GM21367 (cell line): Measurements from ENCODE around the gene C20orf202.
"Not testable (repeated sequence)": the region's sequence is repeated elsewhere in the genome, so short reads cannot be mapped to it uniquely, and the experiment has no call there.

ENCODE experiments used
- ATAC-seq: cut with Tn5 transposase; IDR thresholded peaks from one replicate; pipeline ENCODE4 v1.9.1; 2021; ENCODE audit not compliant: unreplicated experiment

The C20orf202 gene

DNA sequence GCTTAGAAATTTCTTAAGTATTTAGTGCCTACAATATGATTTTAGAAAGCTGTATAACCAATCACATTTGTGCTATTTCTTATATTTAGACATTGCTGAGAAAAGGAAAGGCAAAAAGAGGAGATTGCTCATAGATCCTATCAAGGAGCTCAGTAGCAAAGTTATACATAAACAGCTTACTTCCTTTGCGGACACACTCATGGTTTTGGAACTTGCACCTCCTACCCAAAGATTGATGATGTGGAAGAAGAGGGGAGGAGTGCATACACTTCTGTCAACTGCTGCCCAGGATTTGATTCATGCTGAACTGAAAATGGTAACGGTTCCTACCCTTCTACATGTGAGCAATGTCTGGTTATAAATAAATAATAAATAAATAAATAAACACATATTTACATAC, 39.3 kb downstream of the C20orf202 start:
- no peak for ATAC-seq

DNA sequence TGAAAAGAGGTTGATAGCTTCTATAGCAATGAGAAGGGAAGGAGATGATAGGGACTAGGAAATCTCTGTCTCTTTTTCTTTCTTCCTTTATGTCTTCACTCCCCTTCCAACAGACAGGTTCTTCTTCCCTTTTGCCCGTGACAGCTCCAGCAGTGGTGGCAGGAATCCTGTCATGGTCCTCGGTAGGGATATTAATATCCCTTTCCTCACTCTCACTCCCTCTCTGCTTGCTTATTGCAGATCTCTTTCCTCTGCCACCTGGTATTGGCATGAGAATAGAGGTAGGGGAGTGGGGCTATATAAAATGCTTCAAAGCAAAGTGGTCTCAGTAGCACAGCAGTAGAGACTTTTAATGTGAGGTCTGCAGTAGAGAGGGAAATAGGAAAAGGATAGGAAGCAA, 42.3 kb downstream of the C20orf202 start:
- ATAC-seq: no peak

DNA sequence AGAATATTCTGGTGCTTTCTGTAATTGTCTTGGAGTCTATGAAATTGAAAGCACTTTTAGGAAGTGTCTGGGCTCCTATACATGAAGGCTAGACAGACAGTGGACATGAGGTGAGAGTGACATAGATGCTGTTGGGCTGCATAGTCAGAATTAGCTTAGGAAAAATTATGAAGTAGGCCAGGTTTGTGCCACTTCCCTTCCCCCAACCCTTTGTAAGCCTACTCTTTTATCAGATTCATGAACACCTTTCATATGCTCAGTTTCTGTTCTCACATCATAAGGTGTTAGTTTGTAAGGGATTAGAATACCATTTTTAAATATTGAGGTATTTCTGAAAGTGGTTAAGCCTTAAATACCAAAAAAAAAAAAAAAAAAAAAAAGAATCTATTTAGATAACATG, 44.4 kb downstream of the C20orf202 start:
- ATAC-seq: no peak

DNA sequence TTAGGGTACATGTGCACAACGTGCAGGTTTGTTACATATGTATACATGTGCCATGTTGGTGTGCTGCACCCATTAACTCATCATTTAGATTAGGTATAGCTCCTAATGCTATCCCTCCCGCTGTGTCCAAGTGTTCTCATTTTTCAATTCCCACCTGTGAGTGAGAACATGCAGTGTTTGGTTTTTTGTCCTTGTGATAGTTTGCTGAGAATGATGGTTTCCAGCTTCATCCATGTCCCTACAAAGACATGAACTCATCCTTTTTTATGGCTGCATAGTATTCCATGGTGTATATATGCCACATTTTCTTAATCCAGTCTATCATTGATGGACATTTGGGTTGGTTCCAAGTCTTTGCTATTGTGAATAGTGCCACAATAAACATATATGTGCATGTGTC, 47.0 kb downstream of the C20orf202 start:
- ATAC-seq: not testable (repeated sequence)

DNA sequence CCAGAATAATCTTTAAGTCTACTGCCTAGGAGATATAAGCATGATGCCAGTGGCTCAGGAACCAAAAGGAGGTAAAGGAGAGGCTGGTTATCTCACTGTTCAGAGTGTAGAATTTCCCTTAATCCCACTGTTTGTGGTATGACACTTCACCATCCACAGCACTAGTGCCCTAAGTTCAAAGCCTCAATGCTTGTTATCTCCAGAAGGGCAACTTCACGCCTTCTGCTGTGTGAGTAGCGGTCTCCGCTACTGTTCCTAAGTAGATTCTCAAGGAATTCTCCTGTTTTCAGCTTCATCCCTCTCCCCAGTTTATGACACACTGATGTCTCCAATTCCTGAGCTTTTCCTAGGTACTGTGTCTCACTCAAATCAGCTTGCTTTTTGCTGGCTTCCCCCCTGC, 49.2 kb downstream of the C20orf202 start:
- ATAC-seq: no peak

DNA sequence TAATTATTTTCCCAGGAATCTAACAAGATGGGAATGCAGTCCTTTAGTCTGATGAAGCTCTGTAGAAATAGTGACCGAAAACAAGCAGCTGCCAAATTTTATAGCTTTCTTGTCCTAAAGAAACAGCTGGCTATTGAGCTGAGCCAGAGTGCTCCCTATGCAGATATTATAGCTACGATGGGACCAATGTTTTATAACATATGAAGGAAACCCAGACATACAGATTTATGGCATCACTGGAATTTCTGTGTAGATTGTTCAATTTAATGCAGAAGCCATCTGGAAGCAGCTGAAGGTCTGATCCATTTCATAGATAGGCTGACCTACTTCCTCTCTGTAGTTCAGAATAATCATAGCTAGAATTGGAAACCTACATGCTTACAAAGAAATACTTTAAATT, 51.0 kb downstream of the C20orf202 start:
- ATAC-seq: no peak

DNA sequence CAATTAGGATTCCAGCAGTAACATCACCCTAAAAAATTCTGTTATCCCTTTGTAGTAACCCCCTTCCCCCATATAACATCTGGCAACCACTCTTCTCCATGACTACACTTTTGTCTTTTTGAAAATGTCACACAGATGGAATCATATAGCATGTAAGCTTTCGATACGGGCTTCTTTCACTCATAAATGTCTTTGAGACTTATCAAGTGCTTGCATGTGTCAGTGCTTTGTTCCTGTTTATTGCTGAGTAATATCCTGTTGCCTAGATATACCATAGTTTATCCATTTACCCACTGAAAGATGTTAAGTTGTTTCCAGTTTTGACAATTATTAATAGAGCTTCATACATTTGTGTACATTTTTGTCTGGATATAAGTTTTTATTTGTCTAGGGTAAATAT, 52.4 kb downstream of the C20orf202 start:
- ATAC-seq: no peak
